IMR-90 (cell line): ENCODE results near the gene DIPK1B. TPM values are rescaled to one million over a fixed set of nuclear protein-coding genes. Genes with fewer than 3 reads are reported as not detected.
"Not testable (repeated sequence)": the region's sequence is repeated elsewhere in the genome, so short reads cannot be mapped to it uniquely, and the experiment has no call there.

Experiments used
- ATAC-seq: fragments of 200-7000 bp; cut with Tn5 transposase; 2 replicates; pipeline ENCODE4 v1.9.1; 2020; ENCODE audit warnings: low read depth, mild to moderate bottlenecking, moderate library complexity
- BruUV-seq: library from RNA; stranded (reverse); fragments of 400-500 nt; replicated peaks from 2 replicates; lab custom pipeline; 2021; lab: Mats Ljungman, UMichigan
- CTCF ChIA-PET: fragments of 300-600 bp; formaldehyde crosslinking; extraction: SDS; loops from one replicate; lab custom pipeline; 2021; ENCODE audit warnings: antibody characterized with exemption; lab: Yijun Ruan, JAX
- POLR2A ChIA-PET: fragments of 300-600 bp; sonication (Branson Sonifier 250); formaldehyde crosslinking; loops from one replicate; lab custom pipeline; 2022; ENCODE audit warnings: antibody characterized with exemption; ENCODE audit not compliant: unreplicated experiment; lab: Charles Lee
- DNase-seq: peaks from one replicate; pipeline ENCODE4 v3.0.0; 2013
- H2AFZ ChIP-seq: replicated peaks from 2 replicates; pipeline ENCODE3; 2013; ENCODE audit warnings: low read length, mild to moderate bottlenecking; ENCODE audit not compliant: poor library complexity
- H2AK5ac ChIP-seq: 2 replicates; pipeline ENCODE4 v1.6.1; 2013; ENCODE audit warnings: low read depth, low read length, inconsistent platforms
- H2AK9ac ChIP-seq: replicated peaks from 2 replicates; pipeline ENCODE3; 2013; ENCODE audit warnings: mild to moderate bottlenecking, low read depth, low read length, moderate library complexity; ENCODE audit not compliant: poor library complexity
- H2BK120ac ChIP-seq: 2 replicates; pipeline ENCODE4 v1.6.1; 2013; ENCODE audit warnings: low read depth, low read length, inconsistent platforms
- H2BK15ac ChIP-seq: 3 replicates; pipeline ENCODE4 v1.6.1; 2013; ENCODE audit warnings: low read depth, low read length, inconsistent platforms
- H2BK20ac ChIP-seq: 2 replicates; pipeline ENCODE4 v1.6.1; 2013; ENCODE audit warnings: low read depth, mild to moderate bottlenecking, inconsistent platforms, low read length, moderate library complexity
- H2BK5ac ChIP-seq: 2 replicates; pipeline ENCODE4 v1.6.1; 2013; ENCODE audit warnings: mild to moderate bottlenecking, low read depth, low read length, inconsistent platforms; ENCODE audit not compliant: poor library complexity, severe bottlenecking
- H3K14ac ChIP-seq: replicated peaks from 2 replicates; pipeline ENCODE4 v1.6.1; 2013; ENCODE audit warnings: low read depth, low read length, inconsistent platforms
- H3K18ac ChIP-seq: 2 replicates; pipeline ENCODE4 v1.6.1; 2013; ENCODE audit warnings: low read depth, low read length, control low read depth
- H3K23ac ChIP-seq: 2 replicates; pipeline ENCODE4 v1.6.1; 2013; ENCODE audit warnings: low read depth, low read length, inconsistent platforms
- H3K27ac ChIP-seq: 2 replicates; pipeline ENCODE4 v1.5.1; 2013; ENCODE audit warnings: mild to moderate bottlenecking, control low read depth, low read length; ENCODE audit not compliant: insufficient read depth
- H3K27me3 ChIP-seq: 2 replicates; pipeline ENCODE4 v1.6.1; 2013; ENCODE audit warnings: low read length; ENCODE audit not compliant: control insufficient read depth, insufficient read depth
- H3K36me3 ChIP-seq: 2 replicates; pipeline ENCODE4 v1.6.1; 2013; ENCODE audit warnings: low read length, mixed read lengths; ENCODE audit not compliant: control insufficient read depth, insufficient read depth
- H3K4ac ChIP-seq: 2 replicates; pipeline ENCODE4 v1.6.1; 2013; ENCODE audit warnings: low read depth, low read length, inconsistent platforms
- H3K4me1 ChIP-seq: 2 replicates; pipeline ENCODE4 v1.6.1; 2013; ENCODE audit warnings: low read length, mixed read lengths; ENCODE audit not compliant: control insufficient read depth, insufficient read depth
- H3K4me2 ChIP-seq: 2 replicates; pipeline ENCODE4 v1.6.1; 2013; ENCODE audit warnings: low read depth, mild to moderate bottlenecking, control low read depth, low read length, moderate library complexity
- H3K4me3 ChIP-seq: 2 replicates; pipeline ENCODE4 v1.5.1; 2013; ENCODE audit warnings: low read depth, mild to moderate bottlenecking, control low read depth, low read length, moderate library complexity; ENCODE audit not compliant: insufficient read depth
- H3K56ac ChIP-seq: 2 replicates; pipeline ENCODE4 v1.6.1; 2013; ENCODE audit warnings: low read length, inconsistent platforms; ENCODE audit not compliant: insufficient read depth; ENCODE audit errors: extremely low read depth
- H3K79me1 ChIP-seq, 2 experiments: 2 replicates each; pipeline ENCODE4 v1.6.1; 2013; ENCODE audit warnings: low read length in 2 of 2, inconsistent platforms in 1 of 2, low read depth in 1 of 2
- H3K9ac ChIP-seq: 2 replicates; pipeline ENCODE4 v1.6.1; 2013; ENCODE audit warnings: low read depth, low read length, control low read depth
- H3K9me1 ChIP-seq: 2 replicates; pipeline ENCODE4 v1.6.1; 2013; ENCODE audit warnings: low read length, inconsistent platforms; ENCODE audit not compliant: insufficient read depth
- H3K9me3 ChIP-seq: 2 replicates; pipeline ENCODE4 v1.6.1; 2013; ENCODE audit warnings: low read length; ENCODE audit not compliant: control insufficient read depth, insufficient read depth
- H4K20me1 ChIP-seq: 2 replicates; pipeline ENCODE4 v1.6.1; 2013; ENCODE audit warnings: low read length, inconsistent platforms; ENCODE audit not compliant: insufficient read depth
- H4K5ac ChIP-seq: 2 replicates; pipeline ENCODE4 v1.6.1; 2013; ENCODE audit warnings: mild to moderate bottlenecking, low read depth, low read length, control low read depth
- H4K8ac ChIP-seq, 2 experiments: 2 replicates each; pipeline ENCODE4 v1.6.1; 2013; ENCODE audit warnings: low read depth in 2 of 2, low read length in 2 of 2, control low read depth in 1 of 2, inconsistent platforms in 1 of 2
- H4K91ac ChIP-seq: 2 replicates; pipeline ENCODE4 v1.6.1; 2013; ENCODE audit warnings: low read depth, low read length, inconsistent platforms; ENCODE audit not compliant: insufficient read depth
- RAD21 ChIP-seq: IDR thresholded peaks from 2 replicates; pipeline ENCODE4 v1.6.1; 2012; ENCODE audit warnings: low read length, improper control_type of control experiment
- WGBS, 2 experiments: methylation state at CpG; one replicate each; pipeline versions ENCODE4 v1.1.5 to v1.1.7; 2013; ENCODE audit warnings: missing lambda C conversion rate in 2 of 2; ENCODE audit not compliant: insufficient read length in 1 of 2; ENCODE audit errors: extremely low coverage in 2 of 2; 5-methylcytosine and 5-hydroxymethylcytosine counted together
- dilution Hi-C: fragments of 300-500 bp; cut with HindIII; formaldehyde crosslinking; loops from one replicate; pipeline ENCODE4 v1.14.3; 2018; ENCODE audit warnings: low sequenced_read_pairs; ENCODE audit not compliant: unreplicated experiment
- in situ Hi-C: fragments of 300-500 bp; cut with MboI; formaldehyde crosslinking; loops from 3 replicates; pipeline ENCODE4 v1.14.3; 2019; ENCODE audit warnings: low sequenced_read_pairs, inconsistent platforms, mixed read lengths
- intact Hi-C: fragments of 100-400 bp; cut with micrococcal nuclease; formaldehyde crosslinking; loops from 2 replicates; pipeline ENCODE4 v1.10.0; 2022
- polyA plus RNA-seq, 3 experiments: library from polyadenylated mRNA; depleted of rRNA; stranded (reverse); fragments of >200 nt; gene quantifications; 2 replicates each; pipeline ENCODE4 v1.2.3, GENCODE V29; 2012; ENCODE audit warnings: low replicate concordance in 1 of 3
- total RNA-seq: library from RNA; depleted of rRNA; stranded (reverse); fragments of >200 nt; gene quantifications from 2 replicates; pipeline ENCODE4 v1.2.3, GENCODE V29; 2012
- TF ChIP-seq, protein P1 (sequence below): conservative IDR thresholded peaks from 2 replicates; pipeline ENCODE4 v1.5.1; 2012; ENCODE audit warnings: mild to moderate bottlenecking, low read depth, low read length, improper control_type of control experiment

The DIPK1B gene
- total and polyA plus RNA-seq, 2 of the 4 experiments (the other 2 are of a cell fraction), result 3.4 to 7.1 TPM

DNA sequence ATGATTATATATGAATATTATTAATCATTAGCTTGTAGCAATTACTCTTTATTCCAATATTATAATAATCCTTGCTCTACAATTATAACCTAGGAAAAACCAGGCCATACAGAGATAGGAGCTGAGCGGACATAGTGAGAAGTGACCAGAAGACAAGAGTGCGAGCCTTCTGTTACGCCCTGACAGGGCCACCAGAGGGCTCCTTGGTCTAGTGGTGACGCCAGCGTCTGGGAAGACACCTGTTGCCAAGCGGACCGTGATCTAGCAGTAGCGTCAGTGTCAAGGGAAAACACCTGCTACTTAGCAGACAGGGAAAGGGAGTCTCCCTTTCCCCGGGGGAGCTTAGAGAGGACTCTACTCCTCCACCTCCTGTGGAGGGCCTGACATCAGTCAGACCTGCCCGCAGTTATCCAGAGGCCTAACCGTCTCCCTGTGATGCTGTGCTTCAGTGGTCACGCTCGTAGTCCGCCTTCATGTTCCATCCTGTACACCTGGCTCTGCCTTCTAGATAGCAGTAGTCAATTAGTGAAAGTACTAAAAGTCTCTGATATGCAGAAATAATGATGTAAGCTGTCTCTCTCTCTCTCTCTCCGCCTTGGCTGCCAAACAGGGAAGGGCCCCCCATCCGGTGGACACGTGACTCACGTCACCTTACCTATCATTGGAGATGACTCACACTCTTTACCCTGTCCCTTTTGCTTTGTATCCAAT is 54.2 kb downstream of the DIPK1B start:
- H4K20me1 ChIP-seq, H3K27ac ChIP-seq, H3K14ac ChIP-seq, H4K8ac ChIP-seq, POLR2A ChIA-PET, H2BK120ac ChIP-seq, H3K9me3 ChIP-seq, H3K36me3 ChIP-seq, H2BK20ac ChIP-seq, H3K79me1 ChIP-seq, H3K4me2 ChIP-seq, H3K18ac ChIP-seq, H3K4me1 ChIP-seq, H4K5ac ChIP-seq, in situ Hi-C loops, H3K9me1 ChIP-seq, H3K4me3 ChIP-seq, H3K27me3 ChIP-seq, H2AK5ac ChIP-seq, H3K9ac ChIP-seq, H2AK9ac ChIP-seq, ATAC-seq, H3K23ac ChIP-seq, H3K4ac ChIP-seq, H4K91ac ChIP-seq, H3K56ac ChIP-seq, BruUV-seq, dilution Hi-C loops, H2AFZ ChIP-seq, H2BK5ac ChIP-seq, H2BK15ac ChIP-seq: not testable (repeated sequence)
- DNase-seq, result peak; percentile 55
- WGBS, 2 experiments, result no CpG with 5 or more reads among the region's 18 CpGs
- intact Hi-C loops, result loop anchor here (2.0 kb wide), 1 partner anchor 14 kb away; no protein-coding TSS in a partner anchor
- TF ChIP-seq RAD21, result 0 out of 2 replicates have a peak, but pooled peaks have one; percentile 9
- TF ChIP-seq, protein P1, sequence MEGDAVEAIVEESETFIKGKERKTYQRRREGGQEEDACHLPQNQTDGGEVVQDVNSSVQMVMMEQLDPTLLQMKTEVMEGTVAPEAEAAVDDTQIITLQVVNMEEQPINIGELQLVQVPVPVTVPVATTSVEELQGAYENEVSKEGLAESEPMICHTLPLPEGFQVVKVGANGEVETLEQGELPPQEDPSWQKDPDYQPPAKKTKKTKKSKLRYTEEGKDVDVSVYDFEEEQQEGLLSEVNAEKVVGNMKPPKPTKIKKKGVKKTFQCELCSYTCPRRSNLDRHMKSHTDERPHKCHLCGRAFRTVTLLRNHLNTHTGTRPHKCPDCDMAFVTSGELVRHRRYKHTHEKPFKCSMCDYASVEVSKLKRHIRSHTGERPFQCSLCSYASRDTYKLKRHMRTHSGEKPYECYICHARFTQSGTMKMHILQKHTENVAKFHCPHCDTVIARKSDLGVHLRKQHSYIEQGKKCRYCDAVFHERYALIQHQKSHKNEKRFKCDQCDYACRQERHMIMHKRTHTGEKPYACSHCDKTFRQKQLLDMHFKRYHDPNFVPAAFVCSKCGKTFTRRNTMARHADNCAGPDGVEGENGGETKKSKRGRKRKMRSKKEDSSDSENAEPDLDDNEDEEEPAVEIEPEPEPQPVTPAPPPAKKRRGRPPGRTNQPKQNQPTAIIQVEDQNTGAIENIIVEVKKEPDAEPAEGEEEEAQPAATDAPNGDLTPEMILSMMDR, result peak; percentile 19
- CTCF ChIA-PET, result interaction anchor here (0.8 to 1.1 kb wide), 2 partner anchors 12 to 779 kb away, joined by 3 read pairs; no protein-coding TSS in a partner anchor
